Amniotic stem cell (primary cell): ENCODE measurements around the gene MCRIP2.
"Not testable (repeated sequence)": the region's sequence is repeated elsewhere in the genome, so short reads cannot be mapped to it uniquely, and the experiment has no call there.

ENCODE experiments used
- DNase-seq: peaks from one replicate; lab custom pipeline; 2025; lab: John Stamatoyannopoulos, UW

MCRIP2 gene

DNA sequence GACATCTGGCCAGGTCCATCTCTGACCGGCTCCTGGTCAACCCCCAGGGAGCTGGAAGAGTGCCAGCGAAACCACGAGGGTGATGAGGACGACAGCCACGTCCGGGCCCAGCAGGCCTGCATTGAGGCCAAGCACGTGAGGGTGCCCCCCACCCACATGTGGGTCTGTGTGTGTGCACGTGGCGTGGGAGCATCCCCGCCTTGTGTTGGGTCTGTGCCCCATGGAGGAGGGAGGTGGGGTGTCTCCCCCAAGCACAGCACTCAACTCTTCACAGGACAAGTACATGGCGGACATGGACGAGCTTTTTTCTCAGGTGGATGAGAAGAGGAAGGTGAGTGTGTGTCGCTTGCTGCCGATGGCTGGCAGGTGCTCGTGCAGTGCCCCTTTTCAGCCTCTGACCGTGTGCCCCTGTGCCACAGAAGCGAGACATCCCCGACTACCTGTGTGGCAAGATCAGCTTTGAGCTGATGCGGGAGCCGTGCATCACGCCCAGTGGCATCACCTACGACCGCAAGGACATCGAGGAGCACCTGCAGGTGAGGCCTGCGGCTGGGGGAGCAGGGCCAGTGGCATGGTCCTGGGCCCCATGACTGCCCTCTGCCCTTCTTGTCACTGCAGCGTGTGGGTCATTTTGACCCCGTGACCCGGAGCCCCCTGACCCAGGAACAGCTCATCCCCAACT is 40.3 kb downstream of the MCRIP2 start:
- no peak for DNase-seq

DNA sequence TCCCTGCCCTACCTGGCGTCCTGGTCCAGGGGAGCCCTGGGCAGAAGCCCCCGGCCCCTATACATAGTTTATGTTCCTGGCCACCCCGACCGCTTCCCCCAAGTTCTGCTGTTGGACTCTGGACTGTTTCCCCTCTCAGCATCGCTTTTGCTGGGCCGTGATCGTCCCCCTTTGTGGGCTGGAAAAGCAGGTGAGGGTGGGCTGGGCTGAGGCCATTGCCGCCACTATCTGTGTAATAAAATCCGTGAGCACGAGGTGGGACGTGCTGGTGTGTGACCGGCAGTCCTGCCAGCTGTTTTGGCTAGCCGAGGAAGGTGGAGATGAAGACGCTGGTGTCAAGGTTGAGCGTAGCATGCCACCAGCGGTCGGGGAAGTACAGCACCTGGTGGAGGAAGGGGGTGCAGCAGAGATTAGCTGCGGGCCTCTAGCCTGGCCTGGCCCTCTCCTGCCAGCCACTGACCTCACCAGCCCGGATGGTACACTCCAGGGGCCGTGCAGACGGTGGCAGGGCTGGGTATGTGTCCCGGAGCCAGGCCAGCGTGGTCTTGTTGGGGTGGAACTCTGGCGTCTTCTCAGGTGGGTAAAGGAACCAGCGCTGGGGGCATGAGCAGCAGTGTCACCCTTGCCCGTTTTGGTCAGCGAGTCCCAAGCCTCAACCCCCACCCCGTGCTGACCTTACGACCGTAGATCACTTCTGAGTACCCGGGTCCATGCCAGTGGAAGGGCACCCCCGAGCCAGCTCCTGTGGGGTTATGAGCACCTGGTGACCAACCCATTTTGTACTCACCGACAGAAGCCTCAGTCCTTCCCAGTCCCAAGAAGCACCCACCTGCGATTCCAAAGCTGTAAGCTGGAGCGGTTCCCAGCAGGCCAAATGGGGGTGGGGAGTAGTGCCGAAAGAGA is 41.1 kb downstream of the MCRIP2 start:
- DNase-seq: no peak

DNA sequence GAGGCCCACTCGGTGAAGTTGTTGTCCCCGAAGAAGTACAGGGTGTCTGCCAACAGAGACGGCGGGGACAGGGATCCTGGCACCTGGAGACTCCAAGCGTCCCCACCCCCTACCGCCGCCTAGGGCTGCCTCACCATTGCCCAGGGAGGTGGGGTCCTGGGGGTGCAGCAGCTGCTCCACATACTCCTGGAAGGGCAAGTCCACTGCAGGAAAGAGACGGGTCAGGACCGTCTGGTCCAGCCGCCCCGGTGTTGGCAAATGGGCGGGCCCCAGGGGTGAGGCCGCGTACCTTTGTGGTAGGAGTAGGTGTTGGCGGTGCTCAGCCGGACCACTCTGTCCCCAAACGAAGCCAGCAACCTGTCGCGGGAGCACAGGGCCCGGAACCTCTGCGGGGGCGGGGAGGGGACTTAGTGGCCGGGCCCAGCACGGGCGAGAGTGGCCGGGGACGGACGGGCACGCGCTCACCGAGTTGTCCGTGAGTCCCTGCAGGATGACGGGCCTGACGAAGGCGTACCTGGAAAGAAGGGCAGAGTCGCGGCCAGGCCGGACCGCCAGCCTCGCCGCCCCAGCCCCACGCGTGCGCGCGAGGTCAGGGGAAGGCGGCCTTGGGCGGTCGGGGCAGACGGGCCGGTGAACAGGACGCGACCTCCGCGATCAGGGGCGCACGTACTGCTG is 41.9 kb downstream of the MCRIP2 start:
- DNase-seq: no peak

DNA sequence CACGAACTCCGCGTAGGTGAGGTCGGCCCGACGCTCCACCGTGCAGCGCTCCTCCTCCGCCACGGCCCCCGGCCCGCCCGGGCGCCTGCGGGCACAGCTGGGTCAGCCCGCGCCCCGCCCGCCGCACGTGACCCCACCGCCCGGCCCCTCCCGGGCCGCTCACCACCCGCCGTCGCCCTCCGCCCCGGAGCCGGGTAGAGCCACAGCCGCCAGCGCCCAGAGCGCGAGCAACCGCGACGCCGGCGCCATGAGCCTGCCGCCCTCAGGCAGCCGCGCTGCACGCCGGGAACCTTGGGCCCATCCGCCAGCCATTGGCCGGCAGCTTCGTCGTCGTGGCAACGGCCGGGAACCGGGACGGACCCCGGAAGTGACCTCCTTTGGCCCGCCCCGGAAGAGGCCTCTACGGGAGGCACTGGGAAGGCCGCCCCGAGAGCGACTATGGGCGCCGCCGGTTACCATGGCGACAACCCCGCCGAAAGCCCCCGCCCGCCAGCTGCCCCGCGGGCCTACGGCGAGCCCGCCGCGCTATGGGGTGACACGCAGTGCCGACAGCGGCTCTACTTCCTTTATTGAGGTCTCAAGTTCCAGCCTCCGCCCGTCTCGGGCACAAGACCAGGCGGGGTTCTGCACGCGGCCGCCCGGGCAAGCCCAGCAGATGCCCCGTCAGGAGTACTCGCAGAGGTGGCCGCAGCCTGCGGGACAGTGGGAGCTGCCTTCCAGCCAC is 42.6 kb downstream of the MCRIP2 start, which contains the start of gene JMJD8:
TSS of gene JMJD8 (minus strand) at position 264 of the 724 bp plus-strand sequence. CDS start at position 249, 15 bp downstream.
- peak; percentile 87 for DNase-seq

DNA sequence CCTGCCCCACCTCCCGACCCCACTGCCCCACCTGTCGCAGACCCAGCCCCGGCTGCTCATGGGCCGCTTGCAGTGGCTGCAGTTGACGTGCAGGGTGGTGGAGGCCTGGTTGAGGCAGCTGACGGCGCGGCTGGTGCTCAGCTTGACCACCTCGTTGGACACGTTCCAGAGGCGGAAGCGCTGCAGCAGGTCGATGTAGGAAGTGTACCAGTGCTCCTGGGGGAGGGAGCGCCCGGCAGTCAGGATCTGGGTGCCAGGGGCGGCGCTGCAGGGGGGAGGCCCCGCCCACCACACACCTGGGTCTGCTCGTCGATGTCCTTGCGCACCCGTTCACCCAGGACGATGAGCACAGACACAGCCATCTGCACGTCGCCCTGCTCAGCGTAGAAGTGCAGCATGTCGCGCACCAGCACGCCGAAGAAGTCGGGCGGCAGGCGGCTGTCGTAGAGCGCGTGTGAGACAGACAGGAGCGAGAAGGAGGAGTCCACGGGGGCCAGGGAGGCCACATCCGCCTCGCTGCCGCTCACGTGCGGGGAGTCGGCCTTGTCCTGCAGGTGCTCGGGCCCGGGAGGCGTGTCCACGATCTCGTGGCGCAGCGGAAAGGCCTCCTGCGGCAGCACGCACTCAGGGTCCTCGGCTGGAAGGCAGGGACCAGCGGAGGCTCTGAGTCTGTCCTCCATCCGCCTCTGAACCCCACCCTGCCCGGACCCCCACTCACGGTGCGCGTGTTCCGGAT is 43.5 kb downstream of the MCRIP2 start:
- DNase-seq: no peak

DNA sequence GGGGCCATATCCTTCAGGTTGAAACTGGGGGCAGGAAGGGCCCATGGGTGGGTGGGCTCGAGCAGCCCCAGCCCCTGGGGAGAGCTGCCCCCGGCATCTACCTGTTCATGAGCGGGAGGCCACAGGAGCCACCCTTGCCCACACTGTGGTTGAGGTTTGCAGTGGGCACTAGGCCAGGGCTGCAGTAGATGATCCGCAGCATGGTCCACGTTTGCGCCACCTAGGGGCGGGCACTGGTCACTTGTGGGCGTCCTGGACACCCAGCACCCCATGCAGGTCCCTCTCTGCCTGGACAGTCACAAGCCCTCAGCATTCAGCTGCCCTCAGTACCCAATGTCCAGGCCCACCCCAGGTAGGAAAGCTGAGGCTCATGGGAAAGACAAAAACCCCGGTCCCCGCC is 44.3 kb downstream of the MCRIP2 start:
- no peak for DNase-seq

DNA sequence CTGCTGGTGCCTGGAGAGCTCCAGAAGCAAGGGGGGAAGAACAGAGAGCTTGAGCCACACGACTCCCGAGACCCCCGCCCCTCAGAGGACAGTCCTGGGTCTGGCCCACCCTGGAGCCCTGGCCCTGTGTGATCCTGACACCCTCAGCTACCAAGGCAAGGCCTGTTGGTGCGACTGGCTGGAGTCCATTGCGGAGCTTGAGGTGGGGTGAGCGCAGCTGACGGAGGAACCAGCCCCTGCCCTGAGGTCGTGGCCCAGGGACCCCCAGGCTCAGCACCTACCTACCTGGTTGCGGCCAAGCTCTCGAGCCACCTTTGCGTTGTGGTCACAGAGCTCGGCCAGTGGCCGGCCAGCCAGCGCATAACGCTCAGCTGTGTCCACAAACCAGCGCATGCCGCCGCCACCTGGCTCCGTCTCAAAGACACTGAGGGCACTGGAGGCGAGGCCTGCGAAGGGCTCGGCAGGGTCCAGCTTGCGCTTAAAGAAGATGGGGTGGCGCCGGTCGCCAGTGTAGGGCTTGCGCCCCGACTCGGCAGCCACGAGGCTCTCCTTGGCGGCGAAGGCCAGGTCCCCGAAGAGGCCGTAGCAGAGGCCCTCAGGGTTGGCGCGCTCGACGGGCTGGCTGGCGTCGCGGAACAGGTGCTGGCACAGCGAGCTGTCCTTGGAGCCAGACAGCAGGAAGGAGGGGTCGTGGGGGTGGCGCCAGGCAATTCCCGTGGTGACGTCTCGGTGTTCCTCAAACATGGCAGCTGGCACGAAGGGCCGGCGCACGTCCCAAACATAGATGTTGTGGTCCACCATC is 45.0 kb downstream of the MCRIP2 start:
- DNase-seq: no peak

DNA sequence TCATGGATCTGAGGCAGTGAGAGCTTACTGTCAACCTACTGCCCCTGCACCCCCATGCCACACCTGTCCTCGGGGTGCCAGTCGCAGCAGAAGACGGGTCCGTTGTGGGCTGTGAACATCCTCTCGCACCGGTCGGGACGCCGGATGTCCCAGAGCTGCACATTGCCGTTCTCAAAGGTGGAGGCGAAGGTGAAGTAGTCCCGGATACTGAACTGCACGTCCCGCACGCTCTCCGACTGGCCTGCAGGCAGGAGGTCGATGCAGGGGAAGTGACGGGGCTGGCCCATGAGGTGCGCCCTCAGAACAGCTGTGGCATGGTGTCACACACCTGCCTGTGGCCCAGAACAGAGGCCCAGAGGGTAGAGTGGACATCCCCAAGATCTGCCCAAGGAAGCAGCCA is 45.9 kb downstream of the MCRIP2 start:
- no peak for DNase-seq

DNA sequence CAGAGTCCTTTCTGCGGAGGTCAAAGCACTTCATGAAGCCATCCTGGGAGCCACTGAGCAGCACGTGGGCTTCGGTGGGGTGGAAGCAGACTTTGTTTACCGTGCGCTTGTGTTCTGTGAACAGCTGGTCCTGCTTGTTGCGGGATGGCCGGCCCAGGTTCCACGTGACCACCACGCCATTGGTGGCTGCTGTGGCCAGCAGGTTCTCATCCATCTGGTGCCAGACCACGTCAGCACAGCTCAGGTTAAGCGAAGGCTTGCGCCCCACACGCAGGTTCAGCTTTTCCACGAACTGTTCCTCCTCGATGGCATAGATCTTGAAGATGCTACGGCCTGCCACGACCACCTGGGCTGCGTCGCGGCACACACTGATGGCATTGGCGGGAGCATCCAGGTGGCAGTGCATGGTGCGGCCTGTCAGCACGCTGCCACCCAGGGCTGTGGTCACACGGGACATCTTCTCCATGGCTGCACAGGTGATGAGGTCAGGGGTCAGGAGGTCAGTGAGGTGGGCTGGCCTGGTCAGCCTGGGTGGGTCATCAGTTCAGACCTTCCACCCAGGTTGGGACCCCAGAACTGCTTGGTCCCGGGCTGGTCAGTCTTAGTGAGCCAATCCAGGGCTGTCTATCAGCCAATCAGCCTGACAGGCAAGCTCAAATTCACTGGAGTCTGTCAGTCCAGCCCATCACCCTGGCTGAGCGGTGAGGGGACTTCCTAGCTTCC is 47.7 kb downstream of the MCRIP2 start:
- no peak for DNase-seq

DNA sequence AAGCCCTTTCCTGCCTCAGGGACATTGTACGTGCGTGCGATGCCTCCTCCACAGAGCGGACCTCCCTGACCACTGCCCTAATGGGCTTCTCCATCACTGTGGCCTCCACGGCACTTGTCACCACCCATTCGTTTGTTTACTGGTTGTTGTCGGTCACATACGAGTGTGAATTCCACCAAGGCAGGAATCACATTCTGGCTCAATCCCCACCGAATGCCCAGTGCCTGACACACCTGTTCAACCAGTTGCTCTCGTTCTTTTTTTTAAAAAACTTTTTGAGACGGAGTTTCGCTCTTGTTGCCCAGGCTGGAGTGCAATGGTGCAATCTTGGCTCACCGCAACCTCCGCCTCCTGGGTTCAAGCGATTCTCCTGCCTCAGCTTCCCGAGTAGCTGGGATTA is 49.6 kb downstream of the MCRIP2 start:
- DNase-seq: not testable (repeated sequence)

DNA sequence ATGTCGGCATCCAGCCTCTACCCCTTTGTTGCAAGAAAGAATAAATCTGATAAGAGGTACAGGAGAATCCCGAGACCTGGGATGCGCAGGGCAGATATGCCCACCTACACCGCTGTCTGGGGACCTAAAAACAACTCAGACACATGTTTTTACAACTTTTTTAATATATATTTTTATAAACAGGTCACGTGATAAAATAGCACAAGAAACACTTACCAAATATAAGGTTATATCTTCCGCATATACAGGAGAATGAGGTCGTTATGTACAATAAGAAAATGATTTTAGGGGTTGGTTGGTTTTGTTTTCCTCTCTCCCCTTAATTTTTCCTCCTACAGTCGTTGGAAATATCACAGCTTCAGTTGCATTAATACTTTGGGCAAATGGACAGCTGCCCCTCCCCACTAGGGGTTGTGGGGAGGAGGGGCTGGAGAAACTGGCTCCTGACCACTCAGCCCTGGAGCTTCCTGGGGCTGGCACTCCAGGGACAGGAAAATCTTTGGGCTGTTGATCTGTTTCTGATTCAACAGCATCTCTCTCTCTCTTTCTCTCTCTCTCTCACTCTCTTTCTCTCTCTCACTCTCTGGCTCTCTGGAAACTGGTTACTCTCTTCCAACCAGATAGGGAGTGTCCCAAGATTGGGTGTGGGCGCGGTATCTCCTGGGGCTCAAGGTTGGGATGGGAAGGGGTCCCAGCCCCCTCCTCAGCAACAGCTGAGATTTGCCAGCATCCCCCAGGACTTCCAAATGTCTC is 50.9 kb downstream of the MCRIP2 start:
- no peak for DNase-seq

DNA sequence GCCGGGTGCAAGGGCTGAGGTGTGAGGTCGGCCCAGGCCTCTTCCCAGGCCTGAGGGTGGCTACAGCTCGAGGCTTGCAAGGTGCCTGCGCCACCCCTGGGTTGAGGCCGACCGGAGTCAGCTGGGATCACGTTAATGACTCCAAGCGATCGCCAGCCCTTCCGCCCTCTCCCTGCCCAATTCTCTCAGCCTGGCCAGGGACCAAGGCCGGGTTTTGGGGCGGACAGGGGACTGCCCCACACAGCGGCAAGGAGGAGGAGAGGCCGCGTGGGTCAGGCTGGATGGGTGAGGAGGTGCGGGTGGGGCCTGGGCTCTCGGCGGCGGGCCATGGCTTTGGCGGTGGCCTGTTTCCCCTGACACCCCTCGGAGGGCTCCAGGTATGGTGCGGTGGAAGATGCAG is 51.7 kb downstream of the MCRIP2 start:
- DNase-seq: no peak

DNA sequence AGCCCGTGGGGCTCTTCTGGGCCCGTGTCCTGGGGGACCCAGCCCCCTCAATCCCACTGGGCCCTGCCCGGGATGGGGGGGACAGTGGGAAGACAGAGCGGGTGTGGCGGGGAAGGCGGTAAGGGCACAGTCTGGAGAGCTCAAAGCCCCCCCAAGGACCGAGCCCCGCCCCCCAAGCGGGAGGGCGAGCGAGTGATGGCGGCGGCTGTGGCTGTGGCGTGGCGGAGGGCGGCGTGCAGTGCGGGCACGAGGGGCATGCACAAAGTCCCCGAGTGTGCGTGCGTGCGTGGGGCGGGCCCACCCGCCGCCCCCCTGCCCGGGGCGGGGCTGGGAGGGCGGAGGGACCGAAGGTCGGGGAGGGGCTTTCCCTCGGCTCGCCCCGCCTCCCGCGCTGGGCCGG is 52.1 kb downstream of the MCRIP2 start:
- no peak for DNase-seq

DNA sequence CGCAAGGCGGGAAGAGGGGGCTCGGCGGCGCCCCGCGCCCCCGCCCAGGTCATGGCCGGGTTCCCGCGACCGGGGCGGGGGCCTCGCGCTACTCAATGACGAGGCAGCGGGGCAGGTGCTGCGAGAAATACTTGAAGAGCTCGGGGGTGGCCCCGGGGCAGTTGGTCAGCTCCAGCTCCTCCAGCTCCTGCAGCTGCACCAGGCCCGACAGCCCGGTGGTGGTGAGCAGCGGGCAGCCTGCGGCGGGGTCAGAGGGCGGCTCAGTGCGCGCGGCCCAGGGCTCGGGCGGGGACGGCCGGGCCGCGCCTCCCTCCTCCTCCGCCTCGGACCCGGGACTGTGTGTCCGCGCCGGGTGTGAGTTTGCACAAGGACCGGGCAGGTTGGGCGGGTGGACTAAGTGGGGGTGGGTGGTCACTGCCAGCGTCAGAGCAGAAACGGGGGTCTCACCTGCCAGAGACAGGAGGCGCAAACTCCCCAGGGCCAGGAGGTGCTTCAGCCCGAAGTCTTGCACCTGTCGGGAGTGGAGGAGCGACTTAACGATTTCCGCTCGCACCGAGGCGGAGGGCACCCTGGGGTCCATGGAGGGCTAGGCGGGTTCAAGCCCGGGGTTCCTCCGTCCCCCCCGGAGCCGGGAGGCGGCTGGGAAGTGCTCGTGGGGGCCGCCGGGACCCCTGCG is 52.7 kb downstream of the MCRIP2 start:
- DNase-seq: no peak

DNA sequence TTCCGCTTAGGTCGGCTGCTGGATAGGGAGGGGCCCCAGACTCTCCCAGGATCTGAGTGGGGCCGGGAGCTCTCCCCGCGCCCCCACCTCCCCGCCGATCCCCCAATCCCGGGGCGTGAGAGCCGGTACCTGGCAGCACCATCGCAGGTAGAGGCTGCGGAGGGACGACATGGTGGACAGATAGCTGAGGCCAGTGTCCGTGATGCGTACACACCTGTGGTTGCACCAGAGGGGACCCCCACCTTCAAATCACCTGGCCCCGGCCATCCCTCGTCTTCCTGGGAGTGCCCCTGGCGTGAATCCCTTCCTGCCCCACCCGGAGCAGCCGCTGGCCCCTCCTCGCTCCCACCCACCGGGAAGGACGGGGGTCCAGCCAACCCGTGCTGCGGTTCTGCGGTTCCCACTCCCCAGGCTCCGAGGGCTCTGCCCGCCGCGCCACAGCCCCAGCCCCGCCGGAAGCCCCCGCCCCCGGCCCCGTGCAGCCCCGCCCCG is 53.3 kb downstream of the MCRIP2 start:
- no peak for DNase-seq

DNA sequence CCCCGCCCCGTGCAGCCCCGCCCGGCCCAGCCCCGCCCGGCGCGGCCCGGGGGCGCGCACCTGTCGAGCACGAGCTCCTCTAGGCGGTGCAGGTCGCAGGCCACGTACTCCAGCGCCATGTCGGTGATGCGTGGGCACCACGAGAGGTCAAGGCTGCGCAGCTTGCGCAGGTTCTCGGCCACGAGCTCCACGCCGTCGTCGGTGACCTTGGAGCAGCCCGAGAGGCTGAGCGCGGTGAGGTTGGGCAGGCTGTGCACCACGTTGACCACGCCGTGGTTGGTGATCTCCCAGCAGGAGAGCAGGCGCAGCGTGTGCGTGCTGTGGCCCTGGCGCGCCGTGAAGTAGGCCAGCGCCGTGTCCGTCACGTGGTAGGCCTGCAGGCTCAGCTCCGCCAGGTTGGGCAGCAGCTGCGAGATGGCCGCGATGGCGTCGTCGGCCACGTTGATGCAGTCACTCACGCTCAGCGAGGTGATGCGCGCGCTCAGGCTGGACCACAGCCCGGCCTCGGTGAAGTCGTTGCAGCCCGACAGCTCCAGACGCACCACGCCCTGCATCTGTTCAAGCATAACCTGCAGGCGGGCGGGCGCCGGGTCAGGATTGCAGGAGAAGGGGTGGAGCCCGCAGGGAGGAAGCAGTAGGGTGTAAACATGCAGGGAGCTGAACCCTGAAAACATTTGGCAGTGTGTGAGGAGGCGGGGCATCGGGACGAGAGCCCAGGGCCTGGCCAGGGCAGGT is 53.9 kb downstream of the MCRIP2 start:
- DNase-seq: no peak
